ENCODE measurements around the gene KEL.

DNA sequence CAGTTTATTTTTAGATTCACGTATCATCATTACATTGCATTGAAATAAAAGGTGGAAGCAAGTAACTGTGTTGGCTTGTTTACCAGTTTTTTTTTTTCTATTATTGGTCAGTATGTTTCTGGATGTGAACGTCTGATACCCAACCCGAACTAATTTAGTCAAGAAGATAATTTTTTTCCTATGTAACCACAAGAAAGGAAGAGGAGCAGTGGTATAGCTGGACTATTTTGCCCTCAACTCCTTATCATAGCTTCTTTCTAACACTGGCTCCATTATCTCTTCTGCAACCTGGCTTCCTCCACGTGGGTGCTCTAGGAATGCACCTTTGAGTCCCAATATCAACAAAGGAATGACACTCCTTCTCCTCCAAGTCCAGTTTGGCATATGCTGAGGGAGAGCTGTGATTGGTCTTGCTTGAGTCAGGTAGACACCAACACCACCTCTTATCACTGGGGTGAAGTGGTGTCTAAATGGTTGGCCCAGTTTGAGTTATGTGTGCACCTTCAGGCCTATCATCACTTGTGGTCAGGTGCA is 35.4 kb upstream of the KEL start:
- TF ChIP-seq SUZ12 (IDR thresholded peaks at IDR 0.05; ENCODE audit: extremely low read depth, insufficient read depth, insufficient read length) (no peak), ZNF274 (IDR thresholded peaks at IDR 0.05; ENCODE audit: low read depth, low read length) (no peak), YY1 (IDR thresholded peaks at IDR 0.05; ENCODE audit: insufficient read depth, insufficient read length) (no peak)
